Peyer's patch (tissue), 4 donors: Measurements from ENCODE around the gene MOCS2. TPM values are rescaled to one million over a fixed set of nuclear protein-coding genes. Genes with fewer than 3 reads are reported as not detected.

Experiments used
- DNase-seq, 3 donors: peaks; one replicate each; pipeline ENCODE4 v3.0.0-alpha.2; 2017 to 2019
- H3K27ac ChIP-seq, 4 donors: fragments of 200-600 bp; sonication (generic); one replicate each; pipeline ENCODE4 v1.5.1; 2016 to 2019
- H3K27me3 ChIP-seq, 2 donors: fragments of 200-600 bp; sonication (generic); one replicate each; pipeline ENCODE4 v1.5.1; 2019
- H3K36me3 ChIP-seq, 3 donors: fragments of 200-600 bp; sonication (generic); one replicate each; pipeline ENCODE4 v1.5.1; 2016 to 2019
- H3K4me1 ChIP-seq, 4 donors: fragments of 200-600 bp; sonication (generic); one replicate each; pipeline ENCODE4 v1.5.1; 2016 to 2019
- H3K4me3 ChIP-seq, 4 donors: fragments of 200-600 bp; sonication (generic); 1 replicate in 3 of 4; 2 replicates in 1 of 4; pipeline ENCODE4 v1.5.1; 2016 to 2019; ENCODE audit warnings: mild to moderate bottlenecking in 1 of 4
- H3K9me3 ChIP-seq, 4 donors: fragments of 200-600 bp; sonication (generic); one replicate each; pipeline ENCODE4 v1.5.1; 2016 to 2019; ENCODE audit warnings: mild to moderate bottlenecking in 1 of 4
- CTCF ChIP-seq, 6 experiments: fragments of 450-650 bp in 4 of 6; fragments of 200-600 bp in 2 of 6; sonication (generic) in 1 of 6; IDR thresholded peaks; one replicate each; pipeline ENCODE4 v1.5.1; 2017 to 2019; ENCODE audit warnings: antibody characterized with exemption in 6 of 6, mild to moderate bottlenecking in 3 of 6, moderate library complexity in 1 of 6
- POLR2A ChIP-seq, 2 donors: fragments of 450-650 bp; IDR thresholded peaks; one replicate each; pipeline ENCODE4 v1.5.1; 2017; ENCODE audit warnings: antibody characterized with exemption in 2 of 2, mild to moderate bottlenecking in 2 of 2, moderate library complexity in 2 of 2
- total RNA-seq, 4 donors: library from RNA; depleted of rRNA; stranded (reverse); fragments of >200 nt; gene quantifications; one replicate each; pipeline ENCODE4 v1.1.0, GENCODE V29; 2016

Gene MOCS2
- total RNA-seq, 4 donors from 2014 or later = 24.5 to 38.4 (median 31.3) TPM

GRCh38 chr5:53127107-53127506, 17.6 kb upstream of the MOCS2 start:
- no peaks in the 10 kb centered on the region for H3K36me3 ChIP-seq
- no peaks in the 10 kb centered on the region for H3K9me3 ChIP-seq
- no peak for TF ChIP-seq CTCF (IDR thresholded peaks at IDR 0.05)

GRCh38 chr5:53126521-53126920, 17.0 kb upstream of the MOCS2 start:
- Histone ChIP-seq H3K36me3 (no peaks in the 10 kb centered on the region), H3K9me3 (no peaks in the 10 kb centered on the region), H3K27ac (no peak overlapping the region), H3K4me1 (no peaks in the 10 kb centered on the region), H3K27me3 (no peaks in the 10 kb centered on the region), H3K4me3 (no peak overlapping the region)
- no peak for TF ChIP-seq POLR2A (IDR thresholded peaks at IDR 0.05)
- no peak for TF ChIP-seq CTCF (IDR thresholded peaks at IDR 0.05)
- no peak for DNase-seq

More at GRCh38 chr5:53127107-53127506, 17.6 kb upstream of the MOCS2 start:
- no peak for DNase-seq
- Histone ChIP-seq H3K27me3 (no peaks in the 10 kb centered on the region), H3K4me1 (no peaks in the 10 kb centered on the region), H3K27ac (no peak overlapping the region), H3K4me3 (no peak overlapping the region)

- Histone ChIP-seq H3K9me3 (no peaks in the 10 kb centered on the region), H3K4me3 (no peak overlapping the region), H3K27ac (no peak overlapping the region), H3K4me1 (no peaks in the 10 kb centered on the region), H3K36me3 (no peaks in the 10 kb centered on the region), H3K27me3 (no peaks in the 10 kb centered on the region)
- no peak for DNase-seq
- TF ChIP-seq CTCF (IDR thresholded peaks at IDR 0.05) (peak in 1 of 6 experiments; percentile 13), POLR2A (IDR thresholded peaks at IDR 0.05) (no peak)
Measured at GRCh38 chr5:53123702-53124101, 14.1 kb upstream of the MOCS2 start.

GRCh38 chr5:53120165-53120564, 10.6 kb upstream of the MOCS2 start:
- Histone ChIP-seq H3K4me3 (no peak overlapping the region), H3K9me3 (no peaks in the 10 kb centered on the region), H3K27me3 (no peaks in the 10 kb centered on the region), H3K4me1 (no peaks in the 10 kb centered on the region), H3K36me3 (no peaks in the 10 kb centered on the region), H3K27ac (no peak overlapping the region)
- DNase-seq = no peak
- TF ChIP-seq CTCF (IDR thresholded peaks at IDR 0.05) (no peak), POLR2A (IDR thresholded peaks at IDR 0.05) (no peak)

- no peak for DNase-seq
- H3K4me3 ChIP-seq = no peak overlapping the region
- no peaks in the 10 kb centered on the region for H3K36me3 ChIP-seq
- H3K27me3 ChIP-seq = no peaks in the 10 kb centered on the region
- H3K9me3 ChIP-seq = no peaks in the 10 kb centered on the region
- TF ChIP-seq POLR2A (IDR thresholded peaks at IDR 0.05) = no peak
- TF ChIP-seq CTCF (IDR thresholded peaks at IDR 0.05) = no peak
- no peaks in the 10 kb centered on the region for H3K4me1 ChIP-seq
- H3K27ac ChIP-seq = no peak overlapping the region
Measured at GRCh38 chr5:53118879-53119278, 9.3 kb upstream of the MOCS2 start.

GRCh38 chr5:53116597-53116996, 7.0 kb upstream of the MOCS2 start:
- H3K36me3 ChIP-seq = no peaks in the 10 kb centered on the region
- no peak overlapping the region for H3K27ac ChIP-seq
- TF ChIP-seq POLR2A (IDR thresholded peaks at IDR 0.05) (no peak), CTCF (IDR thresholded peaks at IDR 0.05) (no peak)
- DNase-seq = no peak
- no peaks in the 10 kb centered on the region for H3K27me3 ChIP-seq
- H3K9me3 ChIP-seq = no peaks in the 10 kb centered on the region
- no peaks in the 10 kb centered on the region for H3K4me1 ChIP-seq
- H3K4me3 ChIP-seq = no peak overlapping the region
